ENCODE data around the gene MEGF8. TPM values are rescaled to one million over a fixed set of nuclear protein-coding genes. Genes with fewer than 3 reads are reported as not detected.

MEGF8 gene
- total and polyA plus RNA-seq, 2 of the 8 experiments (the other 6 are each of a cell fraction or from before 2014, with no cell fraction given) = 13.0 to 23.7 TPM

DNA sequence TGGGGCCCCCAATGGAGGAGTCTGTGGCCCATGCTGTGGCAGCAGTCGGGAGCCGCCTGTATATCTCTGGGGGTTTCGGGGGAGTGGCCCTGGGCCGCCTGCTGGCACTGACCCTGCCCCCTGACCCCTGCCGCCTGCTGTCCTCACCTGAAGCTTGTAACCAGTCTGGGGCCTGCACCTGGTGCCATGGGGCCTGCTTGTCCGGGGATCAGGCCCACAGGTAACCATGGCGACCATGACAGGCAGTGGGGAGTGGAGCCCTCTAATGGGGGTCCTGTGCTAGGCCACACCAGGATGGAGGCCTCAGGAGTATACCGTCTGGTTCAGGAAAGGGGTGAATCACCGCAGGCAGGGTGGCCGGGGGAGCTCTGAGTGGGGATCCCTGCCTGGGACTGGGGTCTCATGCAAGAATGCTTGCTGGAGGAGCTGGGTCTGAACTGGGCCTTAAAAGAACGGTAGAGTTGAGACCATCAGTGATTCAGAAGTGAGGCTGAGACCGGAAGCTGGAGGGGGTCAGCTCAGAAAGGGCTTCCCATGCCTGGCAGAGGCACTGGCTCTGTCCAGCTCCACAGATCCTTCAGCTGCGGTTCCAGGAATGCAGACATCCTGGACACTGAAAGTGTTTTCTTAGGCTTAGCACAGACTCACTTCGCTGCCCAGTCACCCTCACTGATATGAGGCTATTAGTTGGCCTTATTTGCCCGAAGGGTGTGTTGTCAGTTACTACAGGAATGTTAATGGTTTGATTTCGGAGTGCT lies 35.5 kb downstream of the MEGF8 start:
- Histone ChIP-seq H4K8ac (ENCODE audit: extremely low read depth, insufficient read depth, low read length) (no peak overlapping the region; the same call in 1 of the 2 replicates), H3K4me3 (ENCODE audit: extremely low read depth in 1 of 4, insufficient read depth in 2 of 4, low read depth in 3 of 4, low read length in 4 of 4) (no peak overlapping the region), H3K23me2 (ENCODE audit: low read depth, low read length) (no peaks in the 10 kb centered on the region), H2AK5ac (ENCODE audit: low read depth, low read length) (no peak overlapping the region), H2BK5ac (ENCODE audit: low read depth, low read length) (no peak overlapping the region), H3K14ac (ENCODE audit: insufficient read length) (no peak overlapping the region), H2BK12ac (ENCODE audit: low read depth, low read length) (no peak overlapping the region; the same call in 1 of the 2 replicates), H3K27me3 (replicated peaks in 1 of 4; ENCODE audit: control insufficient read depth in 3 of 4, extremely low read depth in 1 of 4, insufficient read depth in 3 of 4, low read length in 3 of 4) (no peaks in the 10 kb centered on the region), H4K5ac (ENCODE audit: insufficient read length, low read depth, low read length) (no peak overlapping the region), H3K56ac (replicated peaks; ENCODE audit: insufficient read length, low read depth, low read length) (no peak overlapping the region), H3K9me3 (ENCODE audit: insufficient read depth in 2 of 2, low read depth in 1 of 2, low read length in 1 of 2) (peaks cover 0 to 6% of the 10 kb centered on the region in 2 experiments; a peak in 1 of 4 replicates), H4K20me1 (replicated peaks in 1 of 2; ENCODE audit: control insufficient read depth in 1 of 2, insufficient read depth in 2 of 2, low read length in 2 of 2) (peaks cover 0 to 2% of the 10 kb centered on the region in 2 experiments), H3K79me1 (ENCODE audit: low read depth, low read length) (peaks cover 2% of the 10 kb centered on the region; the same call in 1 of the 2 replicates), H3K4me2 (ENCODE audit: insufficient read depth in 1 of 2, low read depth in 2 of 2, low read length in 2 of 2) (no peak overlapping the region), H2BK15ac (ENCODE audit: low read length) (no peak overlapping the region), H3K36me3 (ENCODE audit: control insufficient read depth in 2 of 4, insufficient read depth in 4 of 4, low read length in 3 of 4) (peaks cover 5 to 16% (median 8%) of the 10 kb centered on the region in 4 experiments; a peak in 7 of 8 replicates), H3K4me1 (replicated peaks in 1 of 4; ENCODE audit: control insufficient read depth in 3 of 4, insufficient read depth in 4 of 4, low read length in 3 of 4) (peaks cover 0 to 6% (median 3%) of the 10 kb centered on the region in 4 experiments; a peak in 4 of 7 replicates), H2BK120ac (replicated peaks; ENCODE audit: low read depth, low read length) (no peak overlapping the region), H3K23ac (ENCODE audit: insufficient read length) (no peak overlapping the region), H3K4ac (replicated peaks; ENCODE audit: insufficient read length, low read depth, low read length) (no peak overlapping the region), H3K27ac (ENCODE audit: low read depth, low read length) (no peak overlapping the region), H2BK20ac (ENCODE audit: low read length) (no peak overlapping the region), H2AFZ (ENCODE audit: low read length) (no peak overlapping the region), H3K79me2 (ENCODE audit: control insufficient read depth in 1 of 2, insufficient read depth in 2 of 2, low read length in 2 of 2) (no peaks in the 10 kb centered on the region), H4K91ac (replicated peaks; ENCODE audit: insufficient read length, low read length) (no peak overlapping the region), H3K18ac (ENCODE audit: extremely low read depth, low read length) (no peak overlapping the region), H3K9ac (replicated peaks in 1 of 4; ENCODE audit: extremely low read depth in 1 of 4, low read depth in 3 of 4, low read length in 3 of 4) (no peak overlapping the region)
- WGBS, 2 experiments (ENCODE audit: extremely low coverage in 1 of 2, insufficient coverage in 1 of 2, insufficient read length in 1 of 2, insufficient replicate concordance in 2 of 2, low coverage in 1 of 2, low lambda C conversion rate in 2 of 2, missing lambda C conversion rate in 1 of 2) = 78% methylated on average over 16 of the region's 16 CpGs; no CpG with 5 or more reads in 1 of the 2 experiments
- DNase-seq (ENCODE audit: low read depth in 1 of 2, low spot score in 2 of 2) (peak in 1 of 2 experiments; percentile 76), FAIRE-seq (peak; percentile 65)
- CTCF ChIA-PET (ENCODE audit: partially characterized antibody) = interaction anchor here (0.6 to 1.8 kb wide), 15 partner anchors 9 to 372 kb away, joined by 3 to 9 read pairs (median 4); no protein-coding TSS in a partner anchor
- POLR2A ChIA-PET (ENCODE audit: partially characterized antibody) = interaction anchor here (0.6 to 1.3 kb wide), 6 partner anchors 10 to 944 kb away, joined by 3 to 6 read pairs (median 4); no protein-coding TSS in a partner anchor
- TF ChIP-seq RAD21 (IDR thresholded peaks at IDR 0.05 in 1 of 2, conservative IDR thresholded peaks at IDR 0.05 in 1 of 2; ENCODE audit: low read depth in 2 of 2, low read length in 2 of 2) (peak in 1 of 2 experiments; percentile 33; a peak in 2 of 4 replicates), POU5F1 (IDR thresholded peaks at IDR 0.05; ENCODE audit: low read depth, low read length) (no peak), PHF8 (conservative IDR thresholded peaks at IDR 0.05; ENCODE audit: low read depth, low read length) (no peak), CREB1 (IDR thresholded peaks at IDR 0.05) (peak; percentile 24; the same call in 1 of the 2 replicates), ZNF274 (IDR thresholded peaks at IDR 0.05; ENCODE audit: borderline replicate concordance, extremely low read depth, low read length) (no peak), SIN3A (conservative IDR thresholded peaks at IDR 0.05 in 1 of 2, IDR thresholded peaks at IDR 0.05 in 1 of 2; ENCODE audit: low read depth in 1 of 2, low read length in 2 of 2) (peak in 1 of 2 experiments; percentile 73; a peak in 2 of 4 replicates), YY1 (IDR thresholded peaks at IDR 0.05; ENCODE audit: low read depth, low read length) (0 out of 2 replicates have a peak, but pooled peaks have one; percentile 26)
- TF ChIP-seq, protein P1, sequence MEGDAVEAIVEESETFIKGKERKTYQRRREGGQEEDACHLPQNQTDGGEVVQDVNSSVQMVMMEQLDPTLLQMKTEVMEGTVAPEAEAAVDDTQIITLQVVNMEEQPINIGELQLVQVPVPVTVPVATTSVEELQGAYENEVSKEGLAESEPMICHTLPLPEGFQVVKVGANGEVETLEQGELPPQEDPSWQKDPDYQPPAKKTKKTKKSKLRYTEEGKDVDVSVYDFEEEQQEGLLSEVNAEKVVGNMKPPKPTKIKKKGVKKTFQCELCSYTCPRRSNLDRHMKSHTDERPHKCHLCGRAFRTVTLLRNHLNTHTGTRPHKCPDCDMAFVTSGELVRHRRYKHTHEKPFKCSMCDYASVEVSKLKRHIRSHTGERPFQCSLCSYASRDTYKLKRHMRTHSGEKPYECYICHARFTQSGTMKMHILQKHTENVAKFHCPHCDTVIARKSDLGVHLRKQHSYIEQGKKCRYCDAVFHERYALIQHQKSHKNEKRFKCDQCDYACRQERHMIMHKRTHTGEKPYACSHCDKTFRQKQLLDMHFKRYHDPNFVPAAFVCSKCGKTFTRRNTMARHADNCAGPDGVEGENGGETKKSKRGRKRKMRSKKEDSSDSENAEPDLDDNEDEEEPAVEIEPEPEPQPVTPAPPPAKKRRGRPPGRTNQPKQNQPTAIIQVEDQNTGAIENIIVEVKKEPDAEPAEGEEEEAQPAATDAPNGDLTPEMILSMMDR (IDR thresholded peaks at IDR 0.05; ENCODE audit: control extremely low read depth in 1 of 3, insufficient read depth in 1 of 3, low read depth in 1 of 3, low read length in 3 of 3) = peak; percentile 50 to 68 (median 64)
